Ovary (tissue), 3 donors: Measurements from ENCODE around the gene ABI3BP.

ENCODE experiments used
- CTCF ChIP-seq, 3 donors: fragments of 450-650 bp in 2 of 3; fragments of 200-600 bp in 1 of 3; IDR thresholded peaks; one replicate each; pipeline versions ENCODE4 v1.5.1 to v1.8.0; 2016 to 2022; ENCODE audit warnings: antibody characterized with exemption in 3 of 3, mild to moderate bottlenecking in 1 of 3
- POLR2A ChIP-seq: fragments of 450-650 bp; IDR thresholded peaks from one replicate; pipeline ENCODE4 v1.6.1; 2017; ENCODE audit warnings: antibody characterized with exemption, mild to moderate bottlenecking, moderate library complexity
- donor health status: DM: no; HTN: no; CAD: no.

DNA sequence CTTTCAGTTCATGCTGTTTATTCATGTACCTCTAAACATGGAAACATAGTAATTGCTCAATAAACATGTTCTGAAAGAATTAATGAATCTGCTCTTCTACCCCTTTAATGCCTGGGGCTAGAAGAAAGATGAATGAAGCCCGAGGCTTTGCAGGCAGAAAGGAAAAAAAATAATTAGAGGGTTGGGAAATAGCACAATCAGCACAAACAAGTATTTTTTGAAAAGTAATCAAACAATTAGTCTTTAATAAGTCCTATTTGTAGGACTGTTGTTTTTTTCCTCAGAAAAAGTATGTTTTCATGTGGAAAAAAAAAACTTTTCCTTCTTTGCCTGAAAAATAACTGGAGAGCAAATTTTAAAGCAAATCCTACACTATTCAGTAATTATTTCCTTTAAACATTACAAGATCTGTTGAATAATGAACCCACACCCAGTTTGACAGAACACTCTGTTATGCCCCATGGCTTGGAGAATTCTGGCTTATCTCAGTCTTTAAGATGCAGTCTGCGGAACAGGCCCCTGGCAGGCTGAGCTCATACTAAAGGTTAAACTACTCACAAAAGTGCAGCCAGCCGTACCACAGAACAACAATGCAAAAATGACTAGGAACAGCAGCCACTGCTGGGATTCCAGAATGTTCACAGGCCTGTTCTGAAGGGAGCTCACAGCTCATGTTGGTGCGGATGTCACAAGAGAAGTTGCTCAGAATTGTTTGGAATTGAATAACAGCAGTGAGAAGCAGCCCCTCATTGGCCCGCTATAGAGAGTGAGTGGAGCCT is 79.2 kb downstream of the ABI3BP start:
- TF ChIP-seq CTCF (IDR thresholded peaks at IDR 0.05) (no peak), POLR2A (no peak)
